Activated CD4-positive, alpha-beta T cell treated with anti-CD3 and anti-CD28 coated beads for 4 hours (primary cell): ENCODE data around the gene NTPCR.

Experiments used
- DNase-seq, 2 donors: peaks; one replicate each; pipeline ENCODE4 v3.0.0-alpha.2; 2020

Gene NTPCR

GRCh38 chr1:232965124-232965911 lies 14.9 kb downstream of the NTPCR start:
- no peak for DNase-seq

GRCh38 chr1:232965912-232966217 lies 15.5 kb downstream of the NTPCR start:
- DNase-seq = no peak

DNA sequence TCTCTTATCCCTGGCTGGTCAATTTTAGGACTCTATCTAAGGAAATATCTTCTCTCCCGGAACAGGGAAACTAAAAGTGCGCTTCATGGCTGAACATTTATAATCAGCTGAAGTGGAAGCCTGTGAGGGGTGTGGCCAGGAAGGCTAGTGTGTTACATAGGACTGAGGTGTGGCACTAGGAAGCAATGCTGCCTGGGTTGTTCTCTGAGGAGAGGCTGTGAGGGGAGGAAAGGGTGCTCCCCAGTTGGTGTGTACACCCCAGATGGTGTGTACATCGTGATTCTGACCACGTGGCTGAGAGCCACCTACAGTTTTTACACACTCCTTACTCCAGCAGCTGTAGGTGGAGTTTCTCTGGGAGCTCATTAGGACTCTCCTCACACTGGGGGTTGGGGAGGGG lies 16.3 kb downstream of the NTPCR start:
- no peak for DNase-seq

DNA sequence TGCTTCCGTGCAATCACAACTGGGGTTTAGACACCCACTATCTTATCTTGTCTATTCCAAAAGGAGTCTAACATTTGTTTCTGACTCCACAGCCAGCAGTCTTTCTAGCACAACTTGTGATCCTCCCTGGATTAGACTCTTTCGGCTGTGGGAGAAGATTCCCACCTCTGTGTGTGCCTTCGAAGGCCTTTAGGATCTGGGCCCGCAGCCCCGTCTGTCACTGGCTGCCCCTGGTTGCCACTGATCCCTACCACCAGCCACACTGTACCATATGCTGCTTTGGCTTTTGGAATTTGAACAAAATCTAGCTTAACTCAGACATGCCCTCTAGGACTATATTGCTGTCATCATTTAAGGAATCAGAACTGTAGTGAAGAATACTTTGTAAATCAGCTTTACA lies 18.0 kb downstream of the NTPCR start:
- no peak for DNase-seq

DNA sequence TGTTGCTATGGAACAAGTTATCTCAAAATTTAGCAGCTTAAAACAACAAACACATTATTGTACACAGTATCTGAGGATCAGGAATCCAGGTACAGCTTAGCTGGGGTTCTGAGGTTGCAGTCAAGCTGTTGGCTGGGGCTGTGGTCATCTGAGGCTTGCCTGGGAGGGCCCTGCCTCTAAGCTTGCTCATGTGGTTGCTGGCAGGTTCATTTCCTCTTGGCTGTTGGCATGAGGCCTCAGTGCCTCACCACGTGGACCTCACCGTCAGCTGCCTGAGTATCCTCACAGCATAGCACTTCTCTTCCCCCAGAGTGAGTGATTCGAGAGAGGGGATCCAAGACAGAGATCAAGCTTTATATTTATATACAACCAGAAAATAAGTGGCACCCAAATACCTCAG lies 18.6 kb downstream of the NTPCR start:
- DNase-seq = no peak

DNA sequence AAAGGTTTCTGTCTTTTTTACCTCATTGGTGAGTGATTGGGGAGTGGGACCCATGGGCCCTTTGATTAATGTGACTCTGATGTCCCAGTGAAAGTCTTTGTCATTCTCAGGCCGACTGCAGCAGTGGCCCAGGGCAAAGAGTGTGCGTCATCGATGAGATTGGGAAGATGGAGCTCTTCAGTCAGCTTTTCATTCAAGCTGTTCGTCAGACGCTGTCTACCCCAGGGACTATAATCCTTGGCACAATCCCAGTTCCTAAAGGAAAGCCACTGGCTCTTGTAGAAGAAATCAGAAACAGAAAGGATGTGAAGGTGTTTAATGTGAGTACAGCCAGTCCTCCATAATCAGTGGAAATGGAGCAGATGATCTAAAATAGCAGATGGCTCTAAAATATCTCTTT lies 19.4 kb downstream of the NTPCR start:
- DNase-seq = no peak

DNA sequence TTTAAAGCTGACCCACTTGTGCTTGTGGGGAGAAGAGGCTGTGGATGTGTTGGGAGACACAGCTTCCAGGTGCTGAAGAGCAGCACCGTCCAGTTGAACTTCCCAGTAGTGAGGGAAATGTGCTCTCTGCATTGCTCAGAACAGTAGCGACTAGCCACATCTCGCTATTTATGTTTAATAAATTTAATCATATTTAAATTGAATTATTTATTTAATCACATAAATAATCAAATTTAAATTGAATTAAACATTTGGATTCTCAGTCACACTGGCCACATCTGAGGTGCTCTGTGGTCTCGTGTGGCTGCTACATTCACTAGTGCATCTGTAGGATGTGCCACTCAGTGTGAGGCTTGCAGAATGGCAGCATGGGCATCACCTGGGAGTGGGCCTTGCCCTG lies 20.1 kb downstream of the NTPCR start:
- no peak for DNase-seq

GRCh38 chr1:232973652-232974611 lies 23.5 kb downstream of the NTPCR start:
- DNase-seq = no peak

GRCh38 chr1:232974971-232975370 lies 24.6 kb downstream of the NTPCR start:
- no peak for DNase-seq

- DNase-seq = no peak
These were observed 27.8 kb downstream of the NTPCR start for GRCh38 chr1:232978091-232978634.

DNA sequence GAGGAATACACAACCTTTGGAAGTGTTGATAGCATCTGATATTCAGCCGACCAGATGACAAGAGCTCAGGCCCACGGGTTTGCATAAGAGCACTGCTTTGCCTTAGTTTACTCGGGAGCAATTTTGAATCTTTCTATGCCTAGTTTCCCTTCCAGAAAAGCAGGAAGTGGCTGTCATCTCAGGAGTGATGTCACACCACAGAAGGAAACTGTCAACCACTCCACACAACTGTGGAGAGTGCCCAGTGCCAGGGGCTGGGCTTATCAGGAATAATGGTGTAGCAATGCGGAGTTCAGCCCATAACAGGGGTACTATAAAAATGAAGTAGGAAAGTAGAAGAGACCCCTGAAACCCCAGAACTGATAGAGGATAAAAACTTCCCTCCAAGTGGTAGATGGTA lies 28.4 kb downstream of the NTPCR start:
- DNase-seq = no peak

DNA sequence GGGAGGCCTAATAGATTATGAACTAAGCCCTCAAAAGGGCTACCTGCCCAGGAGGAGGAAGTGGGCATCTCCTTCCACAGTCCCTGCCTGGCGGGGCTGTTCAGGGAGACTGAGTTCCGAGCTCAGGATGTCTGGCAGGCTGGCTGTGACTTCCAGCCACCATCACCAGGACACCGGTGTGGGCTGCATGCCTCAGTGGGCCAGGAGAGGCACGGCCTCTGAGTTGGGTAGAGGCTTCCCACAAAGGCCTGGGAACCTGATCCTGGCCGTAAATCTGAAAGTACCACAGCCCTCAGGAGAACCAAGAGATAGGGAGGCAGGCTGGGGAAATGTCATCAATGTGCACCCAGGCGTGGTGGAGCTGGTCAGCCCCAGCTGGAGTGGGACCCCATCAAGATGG lies 29.1 kb downstream of the NTPCR start:
- no peak for DNase-seq

DNA sequence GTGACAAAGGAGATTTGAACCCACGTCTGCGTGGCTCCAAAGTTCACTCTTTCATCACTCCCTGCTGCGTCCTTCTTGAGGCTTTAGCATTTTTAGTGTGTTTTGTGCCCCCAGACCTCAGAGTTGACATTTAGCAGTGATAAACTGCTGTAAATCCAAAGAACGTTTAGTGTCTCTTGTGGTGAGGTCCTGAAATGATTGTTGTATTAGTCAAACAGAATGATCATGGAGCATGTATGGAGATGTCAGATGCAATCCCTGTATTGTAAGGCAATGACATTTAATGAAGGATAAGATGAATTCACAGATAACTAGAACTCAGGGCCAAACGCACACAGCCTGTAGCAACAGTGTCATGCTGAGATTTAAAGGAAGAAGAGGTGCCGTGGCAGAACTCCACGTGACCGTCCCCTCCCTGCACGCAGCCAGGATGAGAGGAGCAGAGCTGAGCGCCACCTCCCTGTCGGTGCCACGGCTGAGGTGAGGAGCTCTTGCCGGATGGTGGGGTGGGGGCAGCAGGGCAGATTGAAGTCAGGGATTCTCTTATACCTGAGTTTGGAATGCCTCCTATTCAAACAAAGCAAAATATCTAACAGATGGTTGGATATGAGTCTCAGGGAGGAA lies 30.1 kb downstream of the NTPCR start:
- no peak for DNase-seq

- DNase-seq = no peak
These were observed 30.7 kb downstream of the NTPCR start for GRCh38 chr1:232980986-232981560.

DNA sequence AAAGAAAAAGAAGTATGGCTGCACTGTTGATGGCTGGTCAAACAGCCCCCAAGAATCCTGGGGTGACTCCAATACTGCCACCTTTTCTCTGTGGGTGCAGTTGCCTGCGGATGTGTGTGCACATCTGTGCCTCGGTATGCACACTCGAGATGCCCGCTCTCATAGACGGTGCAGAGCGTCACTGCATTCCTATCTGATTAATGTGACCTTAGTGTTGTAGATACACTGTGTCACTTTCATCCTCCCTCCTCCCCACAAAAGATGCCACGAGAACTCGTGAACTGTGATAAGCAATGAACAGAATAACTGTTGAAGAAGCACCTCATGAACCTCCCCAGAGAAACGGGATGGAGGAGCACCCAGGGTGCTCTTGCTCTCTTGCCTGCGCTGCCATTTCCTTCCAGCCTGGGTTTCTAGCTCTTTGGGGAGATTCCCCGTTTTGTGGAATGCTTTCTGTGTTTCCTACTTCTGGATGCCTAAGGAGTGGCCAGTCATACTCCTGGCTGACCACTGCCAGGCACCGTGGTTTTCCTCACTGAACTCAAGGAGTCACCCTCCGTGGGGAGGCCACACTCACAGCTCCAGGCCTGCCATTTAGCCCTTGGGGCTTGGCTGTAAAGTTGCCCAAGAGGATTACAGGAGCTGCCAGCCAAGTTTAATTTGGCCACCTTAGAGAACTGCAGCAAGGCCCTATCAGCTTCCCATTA lies 32.0 kb downstream of the NTPCR start:
- no peak for DNase-seq

DNA sequence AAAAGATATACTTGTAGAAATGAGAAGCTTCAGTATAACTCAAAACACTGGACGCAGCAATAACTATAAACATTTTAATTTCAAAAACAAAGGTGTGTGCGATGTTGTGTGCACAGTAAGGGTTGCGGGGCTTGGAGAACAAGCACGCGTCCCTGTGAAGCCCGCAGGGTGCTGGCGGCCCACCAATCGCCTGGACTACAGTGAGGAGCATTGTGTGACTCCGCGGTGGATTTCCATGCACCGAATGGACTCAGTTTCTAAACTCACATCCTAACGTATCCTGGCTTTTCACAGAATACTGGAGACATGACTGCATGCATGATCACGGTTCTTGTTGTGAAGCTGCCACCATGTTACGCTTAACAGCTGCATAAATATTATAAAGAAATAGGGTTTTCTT lies 33.0 kb downstream of the NTPCR start:
- DNase-seq = no peak

GRCh38 chr1:232983817-232984567 lies 33.6 kb downstream of the NTPCR start:
- DNase-seq = no peak

- DNase-seq = no peak
These were observed 34.4 kb downstream of the NTPCR start for GRCh38 chr1:232984577-232985425.

GRCh38 chr1:232985882-232986526 lies 35.6 kb downstream of the NTPCR start:
- DNase-seq = no peak

DNA sequence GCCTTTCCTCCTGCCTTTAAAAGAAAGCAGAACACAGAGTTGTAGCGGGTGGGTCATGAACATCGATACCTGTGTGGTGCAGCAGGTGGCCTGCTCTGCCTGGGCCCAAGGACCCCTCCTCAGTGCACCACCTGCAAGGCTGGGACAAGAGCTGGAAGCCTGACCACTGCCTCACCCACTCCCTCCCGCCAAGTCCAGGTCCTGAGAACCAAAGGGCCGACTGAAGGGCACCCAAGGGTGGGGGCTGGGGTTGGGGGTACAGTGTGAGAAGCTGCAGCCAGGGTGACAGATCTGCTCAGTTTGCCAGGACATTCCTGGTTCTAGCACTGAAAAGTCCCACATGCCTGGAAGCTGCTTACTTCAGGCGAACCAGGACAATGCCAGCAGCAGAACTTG lies 36.1 kb downstream of the NTPCR start:
- no peak for DNase-seq
